A549 (cell line): Measurements from ENCODE around the gene MINDY4.

ENCODE experiments used
- BHLHE40 ChIP-seq: IDR thresholded peaks from 2 replicates; pipeline ENCODE4 v1.6.1; 2012; ENCODE audit warnings: low read depth, low read length, inconsistent platforms
- CBX8 ChIP-seq: fragments of 200-600 bp; sonication (generic); IDR thresholded peaks from 2 replicates; pipeline ENCODE4 v1.6.1; 2016
- CEBPB ChIP-seq, 2 experiments: fragments of >200 bp in 1 of 2; sonication (Bioruptor Twin) in 1 of 2; formaldehyde crosslinking in 1 of 2; IDR thresholded peaks; 2 replicates each; pipeline ENCODE4 v1.6.1; 2012 to 2016
- CHD4 ChIP-seq: fragments of 200-600 bp; sonication (generic); IDR thresholded peaks from 2 replicates; pipeline ENCODE4 v1.6.1; 2016; ENCODE audit warnings: antibody characterized with exemption, mild to moderate bottlenecking, borderline replicate concordance
- HES2 ChIP-seq: fragments of >200 bp; sonication (Bioruptor Twin); formaldehyde crosslinking; IDR thresholded peaks from 2 replicates; pipeline ENCODE4 v1.6.1; 2016
- JUNB ChIP-seq: fragments of >200 bp; sonication (Bioruptor Twin); formaldehyde crosslinking; IDR thresholded peaks from 2 replicates; pipeline ENCODE4 v1.6.1; 2016
- MAFK ChIP-seq: fragments of 450-650 bp; IDR thresholded peaks from 2 replicates; pipeline ENCODE4 v1.6.1; 2014; ENCODE audit not compliant: partially characterized antibody
- MAZ ChIP-seq: fragments of 150-350 bp; IDR thresholded peaks from 2 replicates; pipeline ENCODE4 v1.6.1; 2014; ENCODE audit warnings: antibody characterized with exemption, low read depth, low read length, borderline replicate concordance
- POLR2A ChIP-seq: IDR thresholded peaks from 2 replicates; pipeline ENCODE4 v1.6.1; 2012; ENCODE audit warnings: mild to moderate bottlenecking, low read length
- ZFP36 ChIP-seq: fragments of 450-650 bp; IDR thresholded peaks from 2 replicates; pipeline ENCODE4 v1.6.1; 2014; ENCODE audit warnings: borderline replicate concordance; ENCODE audit not compliant: partially characterized antibody
- TF ChIP-seq, protein P1 (sequence below): fragments of 200-600 bp; sonication (generic); IDR thresholded peaks from 2 replicates; pipeline ENCODE4 v1.6.1; 2016; ENCODE audit warnings: antibody characterized with exemption, mild to moderate bottlenecking, moderate library complexity
- TF ChIP-seq, protein P2 (sequence below): fragments of 150-350 bp; IDR thresholded peaks from 2 replicates; pipeline ENCODE4 v1.6.1; 2014; ENCODE audit warnings: low read depth, mild to moderate bottlenecking, low read length
- TF ChIP-seq, protein P3 (sequence below): fragments of >200 bp; sonication (Bioruptor Twin); formaldehyde crosslinking; IDR thresholded peaks from 3 replicates; pipeline ENCODE4 v1.5.1; 2016

- no peak for TF ChIP-seq BHLHE40
- TF ChIP-seq, protein P1, sequence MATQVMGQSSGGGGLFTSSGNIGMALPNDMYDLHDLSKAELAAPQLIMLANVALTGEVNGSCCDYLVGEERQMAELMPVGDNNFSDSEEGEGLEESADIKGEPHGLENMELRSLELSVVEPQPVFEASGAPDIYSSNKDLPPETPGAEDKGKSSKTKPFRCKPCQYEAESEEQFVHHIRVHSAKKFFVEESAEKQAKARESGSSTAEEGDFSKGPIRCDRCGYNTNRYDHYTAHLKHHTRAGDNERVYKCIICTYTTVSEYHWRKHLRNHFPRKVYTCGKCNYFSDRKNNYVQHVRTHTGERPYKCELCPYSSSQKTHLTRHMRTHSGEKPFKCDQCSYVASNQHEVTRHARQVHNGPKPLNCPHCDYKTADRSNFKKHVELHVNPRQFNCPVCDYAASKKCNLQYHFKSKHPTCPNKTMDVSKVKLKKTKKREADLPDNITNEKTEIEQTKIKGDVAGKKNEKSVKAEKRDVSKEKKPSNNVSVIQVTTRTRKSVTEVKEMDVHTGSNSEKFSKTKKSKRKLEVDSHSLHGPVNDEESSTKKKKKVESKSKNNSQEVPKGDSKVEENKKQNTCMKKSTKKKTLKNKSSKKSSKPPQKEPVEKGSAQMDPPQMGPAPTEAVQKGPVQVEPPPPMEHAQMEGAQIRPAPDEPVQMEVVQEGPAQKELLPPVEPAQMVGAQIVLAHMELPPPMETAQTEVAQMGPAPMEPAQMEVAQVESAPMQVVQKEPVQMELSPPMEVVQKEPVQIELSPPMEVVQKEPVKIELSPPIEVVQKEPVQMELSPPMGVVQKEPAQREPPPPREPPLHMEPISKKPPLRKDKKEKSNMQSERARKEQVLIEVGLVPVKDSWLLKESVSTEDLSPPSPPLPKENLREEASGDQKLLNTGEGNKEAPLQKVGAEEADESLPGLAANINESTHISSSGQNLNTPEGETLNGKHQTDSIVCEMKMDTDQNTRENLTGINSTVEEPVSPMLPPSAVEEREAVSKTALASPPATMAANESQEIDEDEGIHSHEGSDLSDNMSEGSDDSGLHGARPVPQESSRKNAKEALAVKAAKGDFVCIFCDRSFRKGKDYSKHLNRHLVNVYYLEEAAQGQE = no peak
- no peak for TF ChIP-seq CBX8
- TF ChIP-seq MAZ = no peak
- TF ChIP-seq, protein P2, sequence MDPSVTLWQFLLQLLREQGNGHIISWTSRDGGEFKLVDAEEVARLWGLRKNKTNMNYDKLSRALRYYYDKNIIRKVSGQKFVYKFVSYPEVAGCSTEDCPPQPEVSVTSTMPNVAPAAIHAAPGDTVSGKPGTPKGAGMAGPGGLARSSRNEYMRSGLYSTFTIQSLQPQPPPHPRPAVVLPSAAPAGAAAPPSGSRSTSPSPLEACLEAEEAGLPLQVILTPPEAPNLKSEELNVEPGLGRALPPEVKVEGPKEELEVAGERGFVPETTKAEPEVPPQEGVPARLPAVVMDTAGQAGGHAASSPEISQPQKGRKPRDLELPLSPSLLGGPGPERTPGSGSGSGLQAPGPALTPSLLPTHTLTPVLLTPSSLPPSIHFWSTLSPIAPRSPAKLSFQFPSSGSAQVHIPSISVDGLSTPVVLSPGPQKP = no peak
- no peak for TF ChIP-seq POLR2A
- no peak for TF ChIP-seq MAFK
- TF ChIP-seq HES2 = no peak
- no peak for TF ChIP-seq CEBPB (IDR thresholded peaks at IDR 0.05)
- TF ChIP-seq, protein P3, sequence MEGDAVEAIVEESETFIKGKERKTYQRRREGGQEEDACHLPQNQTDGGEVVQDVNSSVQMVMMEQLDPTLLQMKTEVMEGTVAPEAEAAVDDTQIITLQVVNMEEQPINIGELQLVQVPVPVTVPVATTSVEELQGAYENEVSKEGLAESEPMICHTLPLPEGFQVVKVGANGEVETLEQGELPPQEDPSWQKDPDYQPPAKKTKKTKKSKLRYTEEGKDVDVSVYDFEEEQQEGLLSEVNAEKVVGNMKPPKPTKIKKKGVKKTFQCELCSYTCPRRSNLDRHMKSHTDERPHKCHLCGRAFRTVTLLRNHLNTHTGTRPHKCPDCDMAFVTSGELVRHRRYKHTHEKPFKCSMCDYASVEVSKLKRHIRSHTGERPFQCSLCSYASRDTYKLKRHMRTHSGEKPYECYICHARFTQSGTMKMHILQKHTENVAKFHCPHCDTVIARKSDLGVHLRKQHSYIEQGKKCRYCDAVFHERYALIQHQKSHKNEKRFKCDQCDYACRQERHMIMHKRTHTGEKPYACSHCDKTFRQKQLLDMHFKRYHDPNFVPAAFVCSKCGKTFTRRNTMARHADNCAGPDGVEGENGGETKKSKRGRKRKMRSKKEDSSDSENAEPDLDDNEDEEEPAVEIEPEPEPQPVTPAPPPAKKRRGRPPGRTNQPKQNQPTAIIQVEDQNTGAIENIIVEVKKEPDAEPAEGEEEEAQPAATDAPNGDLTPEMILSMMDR = no peak
- TF ChIP-seq CHD4 = no peak
- TF ChIP-seq ZFP36 = no peak
- no peak for TF ChIP-seq JUNB
Observed at GRCh38 chr7:30844916-30845315, 73.7 kb downstream of the MINDY4 start.
